HepG2 (cell line): ENCODE data around the gene COPE. TPM values are rescaled to one million over a fixed set of nuclear protein-coding genes. Genes with fewer than 3 reads are reported as not detected.
A peak's percentile ranks its signal among the peaks of the same experiment; 100 is the strongest.

ENCODE experiments used
- ATAC-seq: fragments of 200-7000 bp; cut with Tn5 transposase; 3 replicates; pipeline ENCODE4 v1.9.1; 2020; ENCODE audit warnings: mild to moderate bottlenecking, moderate library complexity
- BruUV-seq: library from RNA; stranded (reverse); fragments of 400-500 nt; replicated peaks from 2 replicates; lab custom pipeline; 2021; lab: Mats Ljungman, UMichigan
- CTCF ChIA-PET: fragments of 300-600 bp; formaldehyde crosslinking; extraction: SDS; loops from one replicate; lab custom pipeline; 2021; ENCODE audit warnings: low total read pairs, inconsistent platforms, low intra/inter-chr PET ratio; lab: Yijun Ruan, JAX
- POLR2A ChIA-PET: fragments of 350-600 bp; sonication (Branson Sonifier 250); formaldehyde crosslinking; loops from one replicate; lab custom pipeline; 2020; ENCODE audit warnings: antibody characterized with exemption, inconsistent platforms; lab: Yijun Ruan, JAX
- DNase-seq: peaks from one replicate; pipeline ENCODE4 v3.0.0-alpha.2; 2015; ENCODE audit warnings: low spot score
- FAIRE-seq: peaks from 3 replicates; lab custom pipeline; 2011; peaks lifted over from hg19 to GRCh38; lab: Jason Lieb, UNC
- H2AFZ ChIP-seq: one replicate; pipeline ENCODE4 v1.6.1; 2011; ENCODE audit warnings: low read length, inconsistent platforms
- H3K27ac ChIP-seq: fragments of 300-600 bp; 3 replicates; pipeline ENCODE4 v1.8.0; 2011; ENCODE audit warnings: mixed run types, mild to moderate bottlenecking, mixed read lengths, low read length, inconsistent platforms; ENCODE audit not compliant: insufficient read depth; ENCODE audit errors: extremely low read length
- H3K27me3 ChIP-seq, 2 experiments: fragments of 200-600 bp in 1 of 2; 2 replicates in 1 of 2; 3 replicates in 1 of 2; pipeline versions ENCODE4 v1.6.0 to v1.8.0; 2011; ENCODE audit warnings: low read length in 2 of 2, mild to moderate bottlenecking in 2 of 2, moderate library complexity in 2 of 2, inconsistent platforms in 1 of 2; ENCODE audit not compliant: insufficient read depth in 2 of 2, control insufficient read depth in 1 of 2
- H3K36me3 ChIP-seq, 2 experiments: fragments of 200-600 bp in 1 of 2; replicated peaks in 1 of 2; 2 replicates in 1 of 2; 3 replicates in 1 of 2; pipeline versions ENCODE4 v1.5.1 to v1.8.0; 2011; ENCODE audit warnings: low read length in 2 of 2, inconsistent platforms in 1 of 2; ENCODE audit not compliant: insufficient read depth in 2 of 2, control insufficient read depth in 1 of 2
- H3K4me1 ChIP-seq: 2 replicates; pipeline ENCODE4 v1.5.1; 2012; ENCODE audit warnings: low read length, inconsistent platforms; ENCODE audit not compliant: insufficient read depth
- H3K4me2 ChIP-seq: 2 replicates; pipeline ENCODE4 v1.6.0; 2011; ENCODE audit warnings: low read depth, low read length, inconsistent platforms
- H3K4me3 ChIP-seq, 3 experiments: fragments of 200-600 bp in 1 of 3; sonication (generic), shearing (Covaris generic) in 1 of 3; replicated peaks in 1 of 3; 2 replicates each; pipeline ENCODE4 v1.5.1; 2011 to 2016; ENCODE audit warnings: low read length in 3 of 3, inconsistent platforms in 2 of 3, low read depth in 2 of 3, mild to moderate bottlenecking in 2 of 3, control low read depth in 1 of 3, mixed read lengths in 1 of 3; ENCODE audit not compliant: insufficient read depth in 1 of 3
- H3K79me2 ChIP-seq: one replicate; pipeline ENCODE4 v1.6.1; 2011; ENCODE audit warnings: low read length, inconsistent platforms; ENCODE audit not compliant: insufficient read depth
- H3K9ac ChIP-seq: 2 replicates; pipeline ENCODE4 v1.6.0; 2011; ENCODE audit warnings: mild to moderate bottlenecking, low read depth, low read length, inconsistent platforms; ENCODE audit not compliant: insufficient read depth
- H3K9me3 ChIP-seq: 2 replicates; pipeline ENCODE4 v1.5.1; 2012; ENCODE audit warnings: mild to moderate bottlenecking, low read length
- H4K20me1 ChIP-seq: 2 replicates; pipeline ENCODE4 v1.6.0; 2011; ENCODE audit warnings: inconsistent platforms, mild to moderate bottlenecking, low read length, moderate library complexity; ENCODE audit not compliant: insufficient read depth
- AGO2 ChIP-seq: fragments of 200-400 bp; formaldehyde crosslinking; optimal IDR thresholded peaks from 2 replicates; pipeline ENCODE3; 2017; ENCODE audit warnings: mild to moderate bottlenecking, low read depth, low read length, moderate library complexity
- CREBL2 ChIP-seq: sonication (generic); formaldehyde crosslinking; IDR thresholded peaks from 2 replicates; pipeline ENCODE4 v1.8.1; 2023; ENCODE audit warnings: missing genetic modification reagents, mild to moderate bottlenecking, borderline replicate concordance
- GZF1 ChIP-seq: sonication (generic); formaldehyde crosslinking; IDR thresholded peaks from 2 replicates; pipeline ENCODE4 v1.5.1; 2020; ENCODE audit warnings: mild to moderate bottlenecking, missing genetic modification reagents
- PAWR ChIP-seq: sonication (generic); formaldehyde crosslinking; IDR thresholded peaks from 2 replicates; pipeline ENCODE4 v1.4.0; 2020; ENCODE audit warnings: missing genetic modification reagents, mild to moderate bottlenecking, borderline replicate concordance
- PAX8 ChIP-seq: sonication (generic); formaldehyde crosslinking; IDR thresholded peaks from 2 replicates; pipeline ENCODE4 v1.8.0; 2022; ENCODE audit warnings: mild to moderate bottlenecking, missing genetic modification reagents, borderline replicate concordance
- USF2 ChIP-seq, 2 experiments: sonication (generic) in 1 of 2; formaldehyde crosslinking in 1 of 2; IDR thresholded peaks; 2 replicates each; pipeline versions ENCODE4 v1.5.1 to v1.6.1; 2011 to 2020; ENCODE audit warnings: borderline replicate concordance in 1 of 2, low read depth in 1 of 2, low read length in 1 of 2, mild to moderate bottlenecking in 1 of 2, missing genetic modification reagents in 1 of 2, moderate library complexity in 1 of 2
- ZBTB20 ChIP-seq: sonication (generic); formaldehyde crosslinking; IDR thresholded peaks from 2 replicates; pipeline ENCODE4 v1.8.1; 2023; ENCODE audit warnings: missing genetic modification reagents, low read depth, mild to moderate bottlenecking, borderline replicate concordance
- ZNF232 ChIP-seq: sonication (generic); formaldehyde crosslinking; IDR thresholded peaks from 2 replicates; pipeline ENCODE4 v1.4.0; 2020; ENCODE audit warnings: missing genetic modification reagents, borderline replicate concordance
- WGBS: methylation state at CpG from one replicate; pipeline ENCODE4 v1.1.6; 2017; ENCODE audit warnings: low lambda C conversion rate; 5-methylcytosine and 5-hydroxymethylcytosine counted together
- in situ Hi-C: cut with HindIII; loops from 2 replicates; pipeline ENCODE4 v1.10.0; 2017; ENCODE audit warnings: low pct_unique_long_range_greater_than_20kb; ENCODE audit not compliant: extremely low pct_ligation_motif_present
- intact Hi-C: fragments of 100-400 bp; cut with micrococcal nuclease; formaldehyde crosslinking; loops from one replicate; pipeline ENCODE4 v1.10.0; 2022; ENCODE audit not compliant: unreplicated experiment
- polyA plus RNA-seq, 8 experiments: library from polyadenylated mRNA; depleted of rRNA in 3 of 8; stranded (reverse) in 7 of 8; unstranded in 1 of 8; fragments of >200 nt; fragmentation: Illumina TruSeq in 4 of 8; extraction: Trizol in 4 of 8; gene quantifications; 2 replicates each; pipeline versions ENCODE4 v1.2.1 to v1.2.3, GENCODE V29; 2011 to 2016; ENCODE audit warnings: low read depth in 4 of 8, missing spikeins in 1 of 8, mixed read lengths in 1 of 8; ENCODE audit not compliant: insufficient read depth in 1 of 8
- total RNA-seq, 5 experiments: library from RNA; depleted of rRNA; stranded (reverse); fragments of >200 nt; fragmentation: Illumina TruSeq; extraction: Trizol; gene quantifications; 2 replicates each; pipeline ENCODE4 v1.2.3, GENCODE V29; 2016; ENCODE audit warnings: low read depth in 1 of 5

The COPE gene
- total and polyA plus RNA-seq, 2 of the 13 experiments (the other 11 are each of a cell fraction or from before 2014, with no cell fraction given), result 189 to 205 TPM

GRCh38 chr19:18932216-18932841 is 13.1 kb upstream of the COPE start:
- CTCF ChIA-PET, result no interaction called here
- Histone ChIP-seq H3K27me3 (no peaks in the 10 kb centered on the region), H2AFZ (no peak overlapping the region), H3K4me2 (no peak overlapping the region), H4K20me1 (no peaks in the 10 kb centered on the region), H3K36me3 (peaks cover 6 to 10% of the 10 kb centered on the region in 2 experiments; a peak in 4 of 5 replicates), H3K9ac (no peak overlapping the region), H3K9me3 (no peaks in the 10 kb centered on the region), H3K4me1 (no peaks in the 10 kb centered on the region), H3K27ac (no peak overlapping the region), H3K79me2 (no peaks in the 10 kb centered on the region), H3K4me3 (no peak overlapping the region)
- FAIRE-seq (no peak), ATAC-seq (peak; percentile 13), DNase-seq (no peak)
- no peak for TF ChIP-seq ZBTB20 (CRISPR knock-in tag)
- no peak for TF ChIP-seq ZNF232 (CRISPR knock-in tag)
- TF ChIP-seq PAX8 (CRISPR knock-in tag), result no peak
- TF ChIP-seq AGO2, result peak; percentile 4
- no peak for TF ChIP-seq PAWR (CRISPR knock-in tag)
- TF ChIP-seq USF2 (IDR thresholded peaks at IDR 0.05; ENCODE audit: low read depth, low read length), result no peak
- no peak for TF ChIP-seq USF2 (CRISPR knock-in tag; IDR thresholded peaks at IDR 0.05; ENCODE audit: borderline replicate concordance)
- no peak for TF ChIP-seq GZF1
- TF ChIP-seq CREBL2 (CRISPR knock-in tag), result no peak
- no TSS peak for BruUV-seq
- in situ Hi-C loops, result no loop called here
- intact Hi-C loops, result no loop called here
- WGBS, result 95% methylated on average over 37 of the region's 37 CpGs
- POLR2A ChIA-PET, result no interaction called here
